Mesenteric fat pad (tissue), 1 donor: ENCODE data around the gene GTPBP2. TPM values are rescaled to one million over a fixed set of nuclear protein-coding genes. Genes with fewer than 3 reads are reported as not detected.
"Not testable (repeated sequence)": the region's sequence is repeated elsewhere in the genome, so short reads cannot be mapped to it uniquely, and the experiment has no call there.

ENCODE experiments used
- DNase-seq: peaks from one replicate; pipeline ENCODE4 v3.0.0-alpha.2; 2020; ENCODE audit warnings: low spot score
- total RNA-seq: library from RNA; stranded (reverse); fragmentation: NEBNext Ultra II Directional; extraction: Animal tissue kit (Norgen Biotek cat#: 25700); gene quantifications from one replicate; pipeline ENCODE4 v1.2.1, GENCODE V29; 2021
- donor health status: DM: yes; HTN: yes; CAD: no.

The GTPBP2 gene
- total RNA-seq, 1 donor from 2014 or later = 101 TPM

- DNase-seq = peak; percentile 39
These were observed 4.2 kb downstream of the GTPBP2 start for GRCh38 chr6:43624786-43625288.

- DNase-seq = peak; percentile 74
These were observed 4.9 kb downstream of the GTPBP2 start for GRCh38 chr6:43623880-43624785.

- peak; percentile 62 for DNase-seq
These were observed 6.5 kb downstream of the GTPBP2 start for GRCh38 chr6:43622541-43622940.

- DNase-seq = peak; percentile 78
These were observed 7.3 kb downstream of the GTPBP2 start for GRCh38 chr6:43621836-43622180.

GRCh38 chr6:43621078-43621835, 7.8 kb downstream of the GTPBP2 start:
- DNase-seq = peak; percentile 59

GRCh38 chr6:43616725-43617472, 12.2 kb downstream of the GTPBP2 start:
- DNase-seq = peak; percentile 20

GRCh38 chr6:43614396-43614730, 14.7 kb downstream of the GTPBP2 start:
- no peak for DNase-seq

- DNase-seq = peak; percentile 18
These were observed 15.2 kb downstream of the GTPBP2 start for GRCh38 chr6:43613721-43614395.

GRCh38 chr6:43610431-43610830, 18.6 kb downstream of the GTPBP2 start:
- DNase-seq = no peak

- no peak for DNase-seq
These were observed 19.7 kb downstream of the GTPBP2 start for GRCh38 chr6:43609402-43609801.

GRCh38 chr6:43608807-43609206, 20.3 kb downstream of the GTPBP2 start:
- DNase-seq = no peak

- DNase-seq = no peak
These were observed 20.7 kb downstream of the GTPBP2 start for GRCh38 chr6:43608310-43608763.

GRCh38 chr6:43606019-43606418, 23.0 kb downstream of the GTPBP2 start:
- no peak for DNase-seq

GRCh38 chr6:43604174-43604573, 24.9 kb downstream of the GTPBP2 start:
- no peak for DNase-seq

- DNase-seq = no peak
These were observed 28.5 kb downstream of the GTPBP2 start for GRCh38 chr6:43600595-43600994.

GRCh38 chr6:43593938-43594337, 35.1 kb downstream of the GTPBP2 start:
- no peak for DNase-seq

- not testable (repeated sequence) for DNase-seq
These were observed 39.5 kb downstream of the GTPBP2 start for GRCh38 chr6:43589564-43589963.

- DNase-seq = no peak
These were observed 40.9 kb downstream of the GTPBP2 start for GRCh38 chr6:43588194-43588593.

GRCh38 chr6:43584892-43585570, 44.0 kb downstream of the GTPBP2 start:
- no peak for DNase-seq

GRCh38 chr6:43582911-43583310, 46.2 kb downstream of the GTPBP2 start:
- no peak for DNase-seq
